HG02852 (cell line): ENCODE data around the gene LCOR.

Source experiments
- ATAC-seq: cut with Tn5 transposase; IDR thresholded peaks from one replicate; pipeline ENCODE4 v1.9.1; 2021; ENCODE audit warnings: mild to moderate bottlenecking, moderate library complexity; ENCODE audit not compliant: unreplicated experiment

Gene LCOR

DNA sequence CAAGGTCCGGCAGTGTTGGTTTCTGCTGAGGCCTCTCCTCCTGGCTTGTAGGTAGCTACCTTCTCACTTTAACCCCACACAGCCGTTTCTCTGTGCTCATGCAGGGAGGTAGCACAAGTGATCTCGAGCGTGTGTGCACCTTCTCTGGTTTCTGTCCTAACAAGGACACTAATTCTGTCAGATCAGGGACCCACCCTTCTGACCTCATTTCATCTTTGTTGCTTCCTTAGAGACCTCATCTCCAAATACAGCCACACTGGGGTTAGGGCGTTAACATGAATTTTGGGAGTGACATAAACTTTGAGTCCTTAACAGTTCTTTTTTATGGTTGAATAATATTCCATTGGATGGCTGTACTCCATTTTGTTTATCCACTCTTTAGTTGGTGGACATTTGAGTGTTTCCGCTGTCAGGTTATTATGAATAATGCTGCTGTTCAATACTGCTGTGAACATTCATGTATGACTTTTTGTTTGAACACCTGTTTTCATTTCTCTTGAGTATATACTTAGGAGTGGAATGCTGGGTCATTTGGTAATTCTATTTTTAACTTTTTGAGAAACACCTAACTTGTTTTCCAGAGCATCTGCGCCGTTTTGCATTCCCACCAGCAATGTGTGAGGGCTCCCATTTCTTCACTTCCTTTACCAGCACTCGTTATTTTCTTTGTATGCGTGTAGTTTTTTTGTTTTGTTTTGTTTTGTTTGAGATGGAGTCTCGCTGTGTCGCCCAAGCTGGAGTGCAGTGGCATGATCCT lies 57.5 kb downstream of the LCOR start:
- no peak for ATAC-seq

DNA sequence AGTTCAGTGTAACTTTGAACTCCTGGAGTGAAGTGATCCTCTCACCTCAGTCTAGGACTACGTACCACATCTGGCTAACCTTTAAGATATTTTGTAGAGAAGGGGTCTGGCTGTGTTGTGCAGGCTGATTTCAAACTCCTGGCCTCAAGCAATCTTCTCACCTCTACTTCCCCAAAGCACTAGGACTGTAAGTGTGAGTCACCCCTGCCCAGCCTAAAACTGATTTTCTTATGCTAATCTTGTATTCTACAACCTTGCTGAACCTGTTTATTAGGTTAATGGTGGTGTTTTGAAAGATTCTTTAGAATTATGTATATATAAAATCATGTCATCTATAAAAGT lies 58.0 kb downstream of the LCOR start:
- no peak for ATAC-seq

DNA sequence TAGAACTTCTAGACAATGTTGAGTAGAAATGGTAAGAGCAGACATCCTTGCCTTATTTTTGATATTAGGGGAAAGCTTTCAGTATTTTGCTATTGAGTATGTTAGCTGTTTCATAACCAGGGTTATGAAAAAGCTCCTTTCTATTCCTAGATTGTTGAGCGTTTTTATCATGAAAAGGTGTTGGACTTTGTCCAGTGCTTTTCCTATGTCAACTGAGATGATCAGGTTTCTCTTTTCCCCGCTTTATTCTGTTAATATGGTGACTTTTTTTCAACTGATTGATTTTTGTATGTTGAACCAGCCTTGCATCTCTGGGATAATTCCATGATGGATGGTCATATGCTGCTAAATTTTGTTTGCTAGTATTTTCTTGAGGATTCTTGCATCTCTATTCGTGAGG lies 58.5 kb downstream of the LCOR start:
- no peak for ATAC-seq

DNA sequence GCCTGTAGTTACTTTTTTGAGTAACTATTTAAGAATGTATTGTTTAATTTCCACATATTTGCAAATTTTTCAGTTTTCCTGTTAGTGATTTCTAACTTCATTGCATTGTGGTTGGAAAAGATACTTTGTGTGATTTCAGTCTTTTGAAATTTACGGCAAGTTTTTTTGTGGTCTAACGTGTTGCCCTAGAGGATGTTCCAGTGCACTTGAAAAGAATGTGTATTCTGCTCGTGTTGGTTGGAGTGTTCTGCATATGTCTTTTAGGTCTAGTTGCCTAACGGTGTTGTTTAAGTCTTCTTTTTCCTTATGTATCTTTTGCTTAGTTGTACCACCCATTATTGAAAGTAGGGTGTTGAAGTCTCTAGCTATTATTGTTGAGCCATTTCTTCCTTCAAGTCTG lies 59.7 kb downstream of the LCOR start:
- no peak for ATAC-seq

DNA sequence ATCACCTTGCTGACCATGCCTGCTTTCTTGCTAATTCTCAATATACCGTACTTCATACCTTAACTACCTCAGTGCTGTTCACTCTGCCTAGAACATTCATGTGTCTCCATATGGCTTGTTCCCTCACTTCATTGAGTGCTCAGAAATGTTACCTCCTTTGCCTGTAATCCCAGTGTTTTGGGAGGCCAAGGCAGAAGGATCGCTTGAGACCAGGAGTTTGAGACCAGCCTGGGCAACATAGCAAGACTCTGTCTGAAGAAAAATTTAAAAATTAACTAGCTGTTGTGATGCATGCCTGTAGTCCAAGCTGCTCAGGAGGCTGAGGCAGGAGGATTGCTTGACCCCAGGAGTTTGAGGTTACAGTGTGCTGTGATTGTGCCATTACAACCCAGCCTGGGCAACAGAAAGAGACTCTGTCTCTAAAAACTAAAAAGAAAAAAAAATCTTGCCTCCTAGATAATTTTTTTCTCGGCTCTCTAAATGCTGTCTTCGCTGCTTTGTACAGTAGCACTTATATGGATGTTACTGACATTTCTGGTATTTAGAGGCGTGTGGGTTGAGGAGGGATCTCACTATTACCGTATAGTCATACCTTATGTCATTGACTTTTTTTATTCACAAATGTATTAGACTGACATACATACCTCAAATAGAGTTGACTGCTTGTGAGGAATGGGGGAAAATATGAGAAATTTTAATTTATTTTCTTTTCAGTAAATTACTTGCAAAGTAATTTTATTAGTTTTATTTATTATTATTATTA lies 63.7 kb downstream of the LCOR start:
- ATAC-seq: no peak

DNA sequence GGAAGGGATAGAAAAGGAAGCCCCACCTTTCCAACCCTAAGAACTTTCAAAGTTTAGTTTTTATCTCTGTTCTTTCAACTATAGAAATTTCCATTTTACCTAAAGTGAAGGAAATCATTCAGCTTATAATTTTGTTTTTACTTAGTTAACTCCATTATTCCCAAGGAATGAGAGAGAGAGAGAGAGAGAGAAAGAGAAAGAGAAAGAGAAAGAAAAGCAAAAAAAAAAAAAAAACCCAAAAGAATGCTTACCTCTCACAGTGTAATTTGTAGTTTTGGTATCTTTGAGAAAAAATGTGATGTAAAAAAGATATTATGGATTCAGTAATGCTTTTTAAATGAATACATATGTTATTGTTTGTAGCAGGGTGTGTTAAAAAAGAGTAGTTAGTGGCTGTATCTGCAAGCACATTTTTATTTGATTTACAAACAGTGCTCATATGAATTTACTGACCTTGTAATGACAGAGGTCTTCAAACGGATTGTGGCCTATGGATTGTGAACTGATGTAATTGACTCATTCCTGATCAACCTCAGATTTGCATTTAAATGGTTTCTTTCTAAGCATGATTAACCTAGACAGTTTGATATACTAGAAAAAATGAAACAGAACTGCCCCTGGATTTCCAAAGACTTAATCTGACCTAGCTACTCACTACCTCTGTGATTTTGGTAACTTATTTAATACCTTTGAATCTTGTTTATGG lies 64.9 kb downstream of the LCOR start:
- no peak for ATAC-seq

DNA sequence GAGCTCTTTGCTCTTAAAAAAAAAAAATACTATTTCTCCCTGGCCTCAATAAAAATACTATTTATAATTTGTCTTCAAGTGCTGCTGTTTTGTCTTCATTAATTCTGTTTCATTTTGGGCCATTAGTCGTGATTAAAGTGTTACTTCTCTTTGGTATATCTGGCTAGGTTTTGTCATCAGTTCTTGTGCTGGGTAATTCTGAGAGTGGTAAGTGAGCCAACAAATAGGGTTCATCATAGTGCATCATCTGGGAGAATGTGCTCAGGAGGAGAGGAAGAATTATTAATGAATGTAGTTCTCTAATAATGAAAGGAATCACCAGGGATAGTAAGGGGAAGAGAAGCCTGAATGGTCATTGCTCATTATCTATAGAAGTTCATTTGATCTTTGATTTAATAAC lies 70.0 kb downstream of the LCOR start:
- no peak for ATAC-seq

DNA sequence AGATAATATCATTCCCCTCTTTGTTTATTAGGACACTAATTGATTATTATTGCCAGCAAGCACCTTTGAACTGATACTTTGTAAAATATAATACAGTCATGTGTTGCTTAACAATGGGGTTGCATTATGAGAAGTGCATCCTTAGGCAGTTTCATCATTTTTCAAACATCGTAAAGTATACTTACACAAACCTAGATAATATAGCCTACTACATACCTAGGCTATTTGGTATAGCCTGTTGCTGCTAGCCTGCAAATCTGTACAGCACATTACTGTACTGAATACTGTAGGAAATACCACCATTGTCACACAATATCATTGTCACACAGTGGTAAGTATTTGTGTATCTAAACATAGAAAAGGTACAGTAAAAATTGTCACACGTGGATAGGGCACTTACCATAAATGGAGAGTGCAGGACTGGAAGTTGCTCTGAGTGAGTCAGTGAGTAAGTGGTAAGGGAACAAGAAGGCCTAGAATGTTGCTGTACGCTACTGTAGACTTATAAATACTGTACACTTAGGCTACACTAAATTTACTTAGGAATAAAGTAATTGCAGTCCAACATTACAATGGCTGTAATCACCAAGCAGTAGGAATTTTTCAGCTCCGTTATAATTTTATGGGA lies 70.7 kb downstream of the LCOR start:
- ATAC-seq: no peak

DNA sequence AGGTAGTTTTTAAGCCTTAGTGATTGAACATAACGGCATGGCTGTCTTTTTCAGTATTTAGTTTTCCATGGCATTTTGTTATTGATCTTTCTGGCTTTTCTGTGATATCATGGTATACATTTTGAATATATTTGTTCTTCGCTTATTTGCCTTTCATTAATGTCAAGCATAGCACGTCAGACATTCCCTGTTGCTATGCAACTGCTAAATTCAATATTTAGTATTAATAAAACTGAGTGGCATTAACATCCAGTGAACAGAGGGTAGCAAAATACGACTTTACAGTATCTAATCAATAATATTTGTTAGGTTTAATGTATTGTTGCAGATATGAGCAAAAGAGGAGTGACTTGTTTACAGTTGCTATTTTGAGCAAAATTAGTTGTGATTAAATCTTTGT lies 72.5 kb downstream of the LCOR start:
- ATAC-seq: no peak

DNA sequence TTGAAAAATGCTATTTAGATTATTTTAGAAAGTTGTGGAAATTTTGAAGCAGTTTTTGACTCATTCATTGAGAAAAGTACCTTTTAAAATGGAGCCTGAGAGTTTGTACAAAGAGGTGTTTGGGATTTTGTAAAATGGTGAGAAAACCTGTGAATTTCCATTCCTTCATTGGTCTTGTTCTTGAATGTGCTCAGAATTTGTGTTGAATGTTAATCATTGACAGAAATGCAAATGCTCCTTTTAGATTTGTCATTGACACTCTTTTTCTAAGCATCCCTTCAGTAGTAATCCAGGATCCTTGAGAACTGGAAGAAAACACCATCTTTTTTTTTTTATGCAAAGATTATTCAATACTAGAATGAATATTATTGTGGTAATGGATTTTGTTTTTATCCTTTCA lies 74.8 kb downstream of the LCOR start:
- ATAC-seq: no peak

DNA sequence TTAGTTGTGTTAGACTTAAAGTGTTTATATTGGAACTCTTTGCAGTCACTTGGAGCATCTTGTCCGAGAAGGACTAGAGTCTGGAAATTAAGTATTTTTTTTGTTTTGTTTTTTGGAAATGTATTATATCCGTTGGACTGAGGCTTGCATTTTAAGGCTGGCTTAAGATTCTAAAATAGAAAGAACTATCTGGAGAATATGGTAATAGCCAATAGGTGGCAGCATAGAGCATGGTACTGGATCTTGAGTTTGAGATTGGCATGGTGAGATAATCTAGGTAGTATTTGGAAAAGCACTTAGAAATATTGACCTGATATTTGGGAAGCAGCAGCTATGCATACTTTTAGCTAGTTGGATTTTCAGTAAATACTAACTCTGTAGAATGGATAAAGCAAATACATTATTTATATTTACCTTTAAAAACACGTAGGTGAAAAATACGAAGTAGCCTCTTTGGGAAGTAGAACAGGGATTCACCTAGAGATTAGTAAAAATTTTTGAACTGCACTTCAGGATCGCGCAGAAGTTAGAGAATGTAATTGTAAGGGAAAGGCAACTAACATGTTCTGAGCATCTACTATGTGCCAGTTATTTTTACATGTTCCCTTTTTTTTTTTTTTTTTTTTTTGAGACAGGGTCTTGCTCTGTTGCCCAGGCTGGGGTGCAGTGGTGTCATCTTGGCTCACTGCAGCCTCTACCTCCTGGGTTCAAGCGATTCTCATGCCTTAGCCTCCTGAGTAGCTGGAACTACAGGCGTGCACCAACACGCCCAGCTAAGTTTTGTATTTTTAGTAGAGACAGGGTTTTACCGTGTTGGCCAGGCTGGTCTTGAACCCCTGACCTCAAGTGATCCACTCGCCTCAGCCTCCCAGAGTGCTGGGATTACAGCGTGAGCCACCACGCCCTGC lies 78.6 kb downstream of the LCOR start:
- ATAC-seq: no peak

DNA sequence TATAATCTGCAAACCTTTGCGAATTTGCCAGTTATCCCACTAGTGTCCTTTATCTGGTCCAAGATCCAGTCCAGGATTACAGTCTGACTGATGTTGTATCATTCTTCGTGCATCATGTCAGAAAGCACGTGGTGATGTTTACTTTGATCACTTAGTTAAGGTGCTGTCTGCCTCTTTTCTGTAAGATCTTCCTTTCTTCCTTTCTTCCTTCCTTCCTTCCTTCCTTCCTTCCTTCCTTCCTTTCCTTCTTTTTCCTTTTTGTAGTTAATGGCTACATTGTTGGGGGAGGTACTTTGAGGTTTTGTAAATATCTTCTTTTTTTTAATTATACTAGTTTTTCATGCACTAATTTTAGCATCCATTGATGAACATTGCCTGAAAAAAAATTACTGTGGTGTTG lies 80.3 kb downstream of the LCOR start:
- ATAC-seq: no peak

DNA sequence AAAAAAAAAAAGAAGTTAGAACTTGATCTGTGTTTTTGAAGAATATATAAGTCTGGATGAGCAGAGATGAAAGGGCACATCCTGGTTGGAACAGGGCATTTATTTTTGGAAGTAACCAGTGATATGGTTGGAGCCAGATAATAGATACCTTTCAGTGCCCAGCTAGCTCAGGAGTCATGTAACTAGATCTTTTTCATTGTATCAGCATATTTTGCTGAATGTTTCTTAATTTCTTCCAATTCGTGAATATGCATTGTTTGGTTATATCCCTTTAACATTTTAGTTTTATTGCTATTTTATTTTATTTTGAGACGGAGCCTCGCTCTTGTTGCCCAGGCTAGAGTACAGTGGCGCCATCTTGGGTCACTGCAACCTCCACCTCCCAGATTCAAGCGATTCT lies 81.8 kb downstream of the LCOR start:
- ATAC-seq: no peak

DNA sequence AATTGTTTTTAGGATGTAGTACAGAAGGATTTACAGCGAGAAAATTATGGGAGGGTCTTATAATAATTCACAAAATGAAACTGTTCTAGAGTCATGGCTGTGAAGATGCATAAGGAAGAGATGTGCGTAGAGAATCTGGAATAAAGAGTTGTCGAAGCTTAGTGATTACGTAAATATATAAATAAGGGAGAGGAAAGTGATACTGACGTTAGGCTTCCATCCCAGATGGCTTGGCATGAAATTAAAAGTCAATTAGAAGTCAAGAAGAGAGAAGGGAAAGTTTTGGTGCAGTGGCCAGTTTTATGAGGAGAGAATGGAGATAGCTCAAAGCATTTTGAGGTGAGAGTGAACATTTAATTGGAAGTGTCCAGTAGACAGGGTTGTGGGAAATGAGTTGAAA lies 85.5 kb downstream of the LCOR start:
- no peak for ATAC-seq

DNA sequence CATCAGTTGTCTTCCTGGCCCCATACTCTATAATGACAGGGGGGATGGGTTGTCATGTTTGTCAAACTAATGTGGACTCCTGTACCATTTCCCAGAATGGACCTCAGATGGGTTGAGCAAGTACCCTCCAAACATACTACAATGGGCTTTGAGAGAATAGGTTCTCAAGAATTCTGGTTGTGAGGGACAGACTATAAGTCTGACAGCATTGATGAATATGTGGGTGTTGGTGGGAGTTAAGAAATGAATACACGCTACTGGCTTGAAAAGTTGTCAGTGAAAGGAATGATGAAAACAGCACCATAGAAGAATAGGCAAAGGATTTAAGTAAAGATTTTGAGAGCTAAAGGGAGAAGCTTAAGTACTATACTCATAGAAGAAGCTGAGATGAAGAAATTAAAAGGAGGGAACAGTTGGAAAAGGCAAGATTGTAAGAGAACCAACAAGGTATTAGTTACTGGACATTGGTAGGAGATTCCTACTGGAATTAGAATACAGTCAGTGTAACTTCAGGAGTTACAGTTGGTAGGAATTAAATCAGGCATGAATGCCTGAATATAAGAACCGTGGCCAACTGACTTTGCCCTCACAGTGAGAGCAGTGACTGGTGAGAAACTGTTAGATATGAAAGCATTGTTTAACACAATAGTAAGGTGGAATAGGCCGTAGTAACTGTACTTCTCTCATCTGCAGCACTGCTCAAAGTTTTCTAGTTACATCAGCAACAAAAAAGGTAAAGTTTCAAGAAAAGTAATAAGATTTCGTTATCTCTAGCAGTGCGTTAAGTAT lies 86.3 kb downstream of the LCOR start:
- ATAC-seq: no peak

DNA sequence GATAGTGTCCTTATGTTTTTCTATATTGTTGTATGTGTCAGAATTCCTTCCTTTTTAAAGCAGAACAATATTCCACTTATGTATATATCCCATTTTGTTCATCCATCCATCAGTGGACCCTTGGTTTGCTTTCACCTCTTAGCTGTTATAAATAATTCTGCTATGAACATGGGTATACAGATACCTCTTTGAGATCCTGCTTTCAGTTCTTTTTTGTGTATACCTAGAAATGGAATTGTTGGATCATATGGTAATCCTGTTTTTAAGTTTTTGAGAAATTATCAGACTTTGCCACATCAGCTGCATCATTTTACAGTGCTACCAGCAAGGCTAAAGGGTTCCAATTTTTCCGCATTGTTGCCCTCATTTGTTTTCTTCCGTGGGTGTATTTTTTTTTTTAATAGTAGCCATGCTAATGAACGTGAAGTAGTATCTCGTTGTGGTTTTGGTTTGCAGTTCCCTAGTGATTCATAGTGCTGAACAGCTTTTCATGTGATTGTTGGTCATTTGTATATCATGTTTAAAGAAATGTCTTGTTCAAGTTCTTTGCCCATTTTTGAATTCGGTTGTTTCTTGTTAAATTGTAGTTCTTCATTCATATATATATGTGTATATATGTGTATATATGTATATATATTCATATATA lies 87.8 kb downstream of the LCOR start:
- ATAC-seq: no peak

DNA sequence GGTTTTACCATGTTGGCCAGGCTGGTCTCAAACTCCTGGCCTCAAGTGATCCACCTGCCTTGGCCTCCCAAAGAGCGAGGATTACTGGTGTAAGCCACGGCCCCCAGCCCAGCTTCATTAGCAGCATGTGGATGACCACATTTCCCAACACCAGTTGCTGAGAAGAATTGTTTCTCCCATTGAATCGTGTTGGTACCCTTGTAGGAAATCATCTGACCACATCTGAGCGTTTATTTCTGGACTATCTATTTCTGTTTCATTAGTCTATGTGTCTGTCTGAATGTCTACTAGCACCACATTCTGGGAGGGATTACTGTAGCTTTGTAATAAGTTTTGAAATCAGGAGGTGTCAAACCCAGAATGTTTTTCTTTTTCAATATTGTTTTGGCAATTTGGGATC lies 89.6 kb downstream of the LCOR start:
- no peak for ATAC-seq

DNA sequence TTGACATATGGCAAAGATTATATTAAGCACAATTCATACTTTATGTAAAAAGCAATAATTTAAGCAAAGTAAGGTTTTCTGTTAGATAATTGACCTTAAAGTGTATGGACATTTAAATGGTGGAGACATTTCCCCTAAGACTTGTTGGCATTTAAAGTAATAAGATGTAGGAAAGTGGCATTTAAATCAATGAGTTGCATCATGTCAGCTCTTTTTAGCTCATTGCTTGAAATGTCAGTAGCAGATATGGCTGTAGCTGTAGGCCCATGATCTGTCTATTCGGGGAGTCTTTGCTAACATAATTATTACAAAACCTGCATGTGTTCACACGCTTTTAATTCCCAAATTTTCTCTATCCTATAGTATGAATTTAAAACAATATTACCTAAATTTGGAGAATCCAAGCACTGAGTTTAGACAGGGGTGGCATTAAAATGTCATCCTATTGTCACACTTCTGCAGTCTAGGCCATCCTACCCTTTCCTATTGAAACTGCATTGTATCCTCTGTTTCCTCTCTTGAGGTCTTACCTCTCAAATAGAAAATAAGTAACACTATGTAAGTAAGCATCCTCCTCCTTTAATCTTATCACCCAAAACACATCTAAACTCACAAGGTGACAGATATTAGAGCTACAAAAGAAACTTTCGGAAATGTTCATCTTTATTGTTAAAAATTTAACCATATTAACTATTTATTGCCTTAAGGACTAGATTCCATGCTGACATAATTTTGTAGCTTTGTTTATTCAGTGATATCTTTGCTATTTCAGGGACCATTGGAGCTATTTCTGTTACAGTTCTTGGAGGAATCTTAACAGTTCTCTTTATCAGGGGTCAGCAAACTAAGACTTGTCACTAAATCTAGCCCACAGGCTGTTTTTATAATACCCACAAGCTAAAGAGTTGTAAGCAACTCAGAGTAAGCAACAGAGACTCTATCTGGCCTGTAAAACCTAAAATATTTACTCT lies 91.2 kb downstream of the LCOR start:
- no peak for ATAC-seq
